ENCODE data around the gene RAP1GAP2.
"Not testable (repeated sequence)": the region's sequence is repeated elsewhere in the genome, so short reads cannot be mapped to it uniquely, and the experiment has no call there.

The RAP1GAP2 gene

DNA sequence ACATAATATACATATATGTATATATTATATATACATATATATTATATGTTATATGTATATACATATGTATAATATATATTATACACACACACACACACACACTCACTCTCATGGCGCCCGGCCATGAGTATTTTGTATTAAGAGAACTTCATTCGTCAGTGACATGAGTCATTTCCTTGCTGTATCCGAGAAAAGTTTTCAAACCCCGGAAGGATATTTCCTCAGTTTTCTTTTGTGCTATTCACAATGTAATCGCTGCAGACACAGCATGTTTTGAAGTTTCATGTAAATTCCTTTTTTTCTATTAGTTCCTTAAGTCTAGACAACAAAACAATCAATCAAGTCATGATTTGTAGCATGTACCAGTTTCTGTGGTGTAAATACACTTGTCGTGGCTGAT lies 233.9 kb downstream of the RAP1GAP2 start:
- DNase-seq, result no peak

DNA sequence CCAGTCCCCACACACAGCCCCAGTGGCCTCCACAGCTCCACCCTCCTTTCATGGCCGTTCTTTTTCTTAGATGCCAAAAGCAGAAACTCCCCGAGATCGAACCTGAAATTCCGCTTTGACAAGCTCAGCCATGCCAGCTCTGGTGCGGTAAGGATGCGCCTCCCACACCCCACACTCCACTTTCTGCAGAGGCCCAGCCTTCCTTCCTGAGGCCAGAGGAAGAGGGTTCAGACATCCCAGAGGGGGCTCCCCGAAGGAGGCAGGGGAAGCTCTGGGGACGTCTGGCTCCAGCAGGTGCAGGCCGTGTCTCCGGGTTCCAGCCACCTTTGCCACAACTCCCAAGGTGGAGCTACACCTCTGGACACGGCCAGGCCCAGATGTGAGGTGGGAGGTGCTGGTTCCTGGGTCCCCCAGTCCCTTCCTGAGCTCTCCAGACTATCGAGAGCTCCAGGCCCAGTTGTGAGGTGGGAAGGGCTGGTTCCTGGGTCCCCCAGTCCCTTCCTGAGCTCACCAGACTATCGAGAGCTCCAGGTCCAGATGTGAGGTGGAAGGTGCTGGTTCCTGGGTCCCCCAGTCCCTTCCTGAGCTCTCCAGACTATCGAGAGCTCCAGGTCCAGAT lies 234.7 kb downstream of the RAP1GAP2 start:
- DNase-seq, result not testable (repeated sequence)

DNA sequence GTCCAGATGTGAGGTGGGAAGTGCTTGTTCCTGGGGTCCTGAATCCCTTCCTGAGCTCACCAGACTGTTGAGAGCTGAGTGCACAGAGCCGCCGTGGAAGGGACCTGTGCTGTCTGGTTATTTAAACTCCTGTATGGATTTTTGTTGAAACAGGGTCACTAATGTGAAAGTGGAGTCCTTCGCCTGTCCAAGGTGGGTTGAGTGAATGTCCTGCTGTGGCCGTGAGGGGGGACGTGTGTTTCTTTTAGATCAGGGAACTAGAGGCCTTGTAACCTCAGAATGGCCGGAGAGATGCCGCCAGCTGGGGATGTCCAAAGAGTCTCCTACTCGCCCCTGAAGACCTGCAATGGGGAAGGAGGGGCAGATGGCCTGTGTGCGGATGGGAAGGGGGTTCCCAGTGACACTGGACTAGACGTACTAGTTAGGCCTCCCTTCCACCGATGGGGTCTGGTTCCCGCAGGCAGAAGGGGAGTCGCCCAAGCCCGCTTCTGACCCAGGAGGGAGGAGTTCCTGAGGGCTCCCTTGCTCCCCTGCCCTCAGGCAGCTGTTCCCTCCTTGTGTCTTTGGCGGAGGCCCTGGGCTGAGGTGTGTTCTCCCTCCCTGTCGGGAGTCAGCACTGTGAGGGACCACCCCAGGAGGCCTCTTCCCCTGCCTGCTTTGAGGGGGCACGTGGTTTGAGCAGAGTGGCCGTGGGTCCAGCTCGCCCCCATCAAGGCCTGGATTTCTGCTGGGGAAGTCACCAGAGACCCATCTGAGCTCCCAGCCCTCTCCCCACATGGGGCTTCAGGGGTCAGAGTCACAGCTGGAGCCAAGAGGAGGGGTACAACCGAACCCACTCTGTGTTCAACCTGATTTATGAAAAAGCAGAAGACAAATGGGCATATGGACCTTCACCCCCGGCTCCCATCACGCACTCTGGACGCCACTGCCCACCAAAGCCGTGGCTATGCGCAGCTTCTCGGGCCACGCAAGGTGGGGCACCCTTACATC lies 236.3 kb downstream of the RAP1GAP2 start:
- no peak for DNase-seq

DNA sequence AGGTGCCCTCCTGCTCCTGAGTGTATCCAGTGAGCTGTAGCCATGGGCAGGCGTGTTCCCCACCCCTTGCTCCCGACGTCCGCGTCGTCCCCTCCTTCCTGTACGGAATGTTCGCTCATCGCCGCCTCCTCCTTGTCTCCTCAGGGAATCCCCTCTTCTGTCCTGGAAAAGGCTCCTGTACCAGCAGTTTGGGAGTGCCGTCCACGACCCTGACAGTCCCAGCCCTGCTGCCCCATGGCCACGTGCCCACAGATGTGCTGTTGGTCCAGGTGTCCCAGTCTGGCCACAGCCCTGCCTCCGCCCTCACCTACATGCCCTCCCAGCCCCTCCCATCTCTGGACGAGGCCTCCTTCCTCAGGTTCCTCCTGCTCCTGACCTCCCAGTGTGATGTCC lies 237.0 kb downstream of the RAP1GAP2 start:
- DNase-seq, result no peak

- no peak for DNase-seq
These were observed 237.7 kb downstream of the RAP1GAP2 start for GRCh38 chr17:3033741-3034577.

DNA sequence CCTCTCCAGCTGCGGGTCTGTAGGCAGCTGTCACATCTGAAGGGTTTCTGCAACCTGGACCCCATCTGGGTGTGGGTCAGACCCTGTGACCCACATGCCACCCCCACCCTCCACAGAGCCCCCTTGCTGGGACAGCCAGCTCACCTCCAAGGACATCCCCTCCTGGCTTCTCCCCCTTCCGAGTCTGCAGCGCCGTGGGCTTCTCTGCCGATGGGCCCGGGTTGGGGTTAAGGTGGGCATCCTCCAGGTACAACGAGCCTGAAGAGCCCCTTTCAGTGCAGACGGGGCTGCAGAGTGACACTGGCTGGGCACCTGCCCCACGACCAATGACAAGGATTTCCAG lies 238.3 kb downstream of the RAP1GAP2 start:
- no peak for DNase-seq

DNA sequence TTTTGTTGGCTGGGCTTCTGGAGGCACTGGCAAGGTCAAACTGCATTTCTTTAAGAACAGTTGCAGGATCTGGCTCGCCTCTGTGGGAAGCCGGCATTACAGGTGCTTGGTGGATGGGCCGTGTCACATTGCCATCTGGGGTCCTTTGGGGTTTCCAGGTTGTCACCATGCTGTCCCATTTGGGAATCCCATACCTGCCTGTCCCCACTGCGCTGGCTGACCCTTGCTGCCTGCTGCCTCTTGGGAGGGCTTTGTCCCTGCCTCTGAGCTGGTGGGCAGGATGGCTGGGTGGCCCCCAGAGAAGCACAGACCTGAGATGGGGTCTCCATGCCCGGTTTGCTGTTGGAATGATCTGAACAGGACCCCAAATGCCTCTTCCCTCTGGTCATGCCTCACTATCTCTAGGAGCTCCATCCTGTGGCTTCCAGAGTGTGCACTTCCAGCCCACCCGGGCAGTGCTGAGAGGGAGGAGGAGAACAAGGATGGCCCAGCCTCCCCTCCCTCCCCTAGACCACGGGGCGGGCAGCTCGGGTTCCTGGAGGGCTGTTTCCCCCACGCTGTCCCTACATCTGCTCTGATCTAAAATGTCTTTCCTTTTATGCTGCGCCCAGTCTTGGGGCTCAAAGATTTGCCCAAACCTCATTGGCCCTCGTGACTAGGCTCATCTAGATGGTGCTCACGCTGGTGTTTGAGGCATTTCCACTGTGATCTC lies 239.2 kb downstream of the RAP1GAP2 start:
- DNase-seq, result no peak

GRCh38 chr17:3035968-3036280 lies 239.7 kb downstream of the RAP1GAP2 start:
- no peak for DNase-seq

GRCh38 chr17:3036800-3037199 lies 240.6 kb downstream of the RAP1GAP2 start:
- no peak for DNase-seq

DNA sequence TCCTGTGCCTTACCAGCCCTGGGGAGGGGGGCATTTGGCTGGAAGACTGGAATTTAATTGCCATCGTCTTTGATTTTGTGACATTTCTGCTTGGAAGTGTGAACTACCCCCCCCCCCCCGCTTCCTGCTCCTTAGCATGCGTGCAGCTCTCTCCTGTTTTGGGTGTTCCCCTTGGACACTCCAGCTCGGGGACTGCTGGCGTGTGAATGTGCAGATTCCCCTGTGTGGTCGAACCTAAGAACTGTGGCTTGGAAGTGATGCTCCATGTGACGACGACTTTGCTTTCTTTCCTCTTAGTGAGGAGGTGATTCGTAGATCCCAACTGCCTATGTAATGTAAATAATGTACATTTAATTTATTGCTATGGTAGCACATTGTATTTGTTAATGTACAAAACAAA lies 241.0 kb downstream of the RAP1GAP2 start:
- no peak for DNase-seq

DNA sequence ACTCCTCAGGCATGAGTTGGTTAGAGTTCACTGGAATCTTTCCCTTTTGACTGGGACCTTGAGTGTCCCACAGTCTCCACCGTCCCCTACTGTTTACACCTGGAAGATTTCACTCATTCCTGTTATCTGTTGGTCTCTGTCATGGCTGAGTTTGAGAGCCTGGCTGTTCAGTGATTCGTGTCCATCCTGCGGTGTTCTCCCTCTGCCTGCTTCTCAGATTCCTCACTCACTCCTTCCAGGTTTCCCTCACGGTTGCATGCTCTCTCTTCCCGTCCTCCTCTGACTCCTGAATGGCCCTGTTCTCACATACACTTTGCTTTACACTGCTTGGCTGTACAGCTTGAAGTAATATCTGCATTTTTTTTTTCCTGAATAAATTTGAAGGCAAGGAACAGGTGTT lies 242.7 kb downstream of the RAP1GAP2 start:
- no peak for DNase-seq

DNA sequence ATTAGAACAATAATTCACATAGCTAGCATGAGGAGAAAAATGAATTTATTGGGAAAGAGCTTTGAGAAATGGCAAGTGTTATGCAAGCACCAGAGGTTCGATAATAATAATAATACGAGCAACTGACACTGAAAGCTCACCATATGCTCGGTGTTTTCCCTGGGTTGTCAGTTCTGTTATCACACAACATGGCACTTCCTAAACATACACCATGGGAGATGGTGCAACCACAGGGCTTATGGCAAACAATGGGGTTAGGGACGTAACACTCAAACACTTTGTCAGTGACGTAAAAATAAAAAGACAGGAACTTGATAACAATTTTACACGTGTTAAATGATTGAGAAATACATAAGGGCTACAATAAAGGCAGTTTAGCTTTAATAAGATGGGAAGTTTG lies 243.5 kb downstream of the RAP1GAP2 start:
- DNase-seq, result no peak

- DNase-seq, result no peak
These were observed 244.6 kb downstream of the RAP1GAP2 start for GRCh38 chr17:3040882-3041281.

DNA sequence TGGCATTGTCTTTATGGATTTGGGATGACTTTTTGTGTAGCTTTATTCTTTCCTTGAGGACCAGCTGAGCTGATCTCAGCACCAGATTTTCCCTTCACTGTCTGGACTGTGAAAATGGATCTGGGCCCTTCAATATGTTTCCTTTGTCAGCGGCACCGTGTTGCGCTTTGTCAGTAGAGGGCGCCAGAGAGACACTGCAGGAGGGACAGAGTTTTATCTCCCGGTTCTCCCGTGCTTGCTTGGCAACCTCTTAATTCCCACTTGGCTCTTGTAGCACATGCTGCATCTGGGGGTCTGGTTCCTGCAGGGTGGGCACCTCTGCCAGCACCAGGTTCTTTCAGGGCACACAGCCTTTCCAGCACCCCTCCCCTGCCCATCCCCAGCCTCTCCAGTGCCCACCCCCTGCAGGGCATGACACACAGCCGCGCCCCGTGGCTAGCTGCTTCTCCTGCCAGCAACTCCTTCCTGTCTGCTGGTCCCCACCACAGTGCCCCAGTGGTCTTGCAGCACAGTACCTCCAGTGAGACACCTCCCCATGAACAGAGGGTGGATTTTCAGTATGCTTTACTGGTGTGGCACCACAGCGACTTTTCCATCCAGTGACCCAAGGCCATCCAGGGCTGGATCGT lies 247.6 kb downstream of the RAP1GAP2 start:
- DNase-seq, result no peak

DNA sequence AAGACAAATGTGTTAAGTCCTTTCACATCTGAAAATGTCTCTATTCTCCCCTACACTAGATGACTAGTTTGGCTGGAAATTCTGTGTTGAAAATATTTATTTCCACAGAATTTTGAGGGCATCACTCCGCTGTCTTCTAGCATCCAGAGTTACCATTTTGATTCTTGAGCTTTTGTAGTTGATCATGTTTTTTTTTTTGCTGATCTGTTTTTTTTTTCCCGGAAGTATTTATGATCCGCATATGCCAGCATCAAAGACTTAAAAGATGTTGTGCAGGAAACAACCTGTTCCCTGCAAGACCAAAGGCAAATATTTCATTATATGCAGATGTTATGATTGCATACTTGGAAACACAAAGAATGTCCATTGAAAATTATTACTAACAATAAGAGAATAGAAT lies 250.5 kb downstream of the RAP1GAP2 start:
- DNase-seq, result no peak

- DNase-seq, result peak; percentile 93
These were observed 252.7 kb downstream of the RAP1GAP2 start for GRCh38 chr17:3048727-3049471.

GRCh38 chr17:3049705-3050295 lies 253.6 kb downstream of the RAP1GAP2 start:
- no peak for DNase-seq

DNA sequence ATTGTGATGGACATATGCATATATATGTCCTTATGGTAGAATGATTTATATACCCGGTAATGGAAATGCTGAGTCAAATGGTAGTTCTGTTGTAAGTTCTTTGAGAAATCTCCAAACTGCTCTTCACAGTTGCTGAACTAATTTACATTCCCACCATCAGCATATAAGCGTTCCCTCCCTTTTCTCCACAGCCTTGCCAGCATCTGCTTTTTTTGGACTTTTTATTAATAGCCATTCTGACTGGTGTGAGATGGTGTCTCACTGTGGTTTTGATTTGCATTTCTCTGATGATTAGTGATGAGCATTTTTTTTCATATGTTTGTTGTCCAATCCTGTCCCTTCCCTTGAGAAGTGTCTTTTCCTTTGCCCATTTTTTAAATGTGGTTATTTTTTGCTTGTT lies 258.6 kb downstream of the RAP1GAP2 start:
- DNase-seq, result not testable (repeated sequence)

DNA sequence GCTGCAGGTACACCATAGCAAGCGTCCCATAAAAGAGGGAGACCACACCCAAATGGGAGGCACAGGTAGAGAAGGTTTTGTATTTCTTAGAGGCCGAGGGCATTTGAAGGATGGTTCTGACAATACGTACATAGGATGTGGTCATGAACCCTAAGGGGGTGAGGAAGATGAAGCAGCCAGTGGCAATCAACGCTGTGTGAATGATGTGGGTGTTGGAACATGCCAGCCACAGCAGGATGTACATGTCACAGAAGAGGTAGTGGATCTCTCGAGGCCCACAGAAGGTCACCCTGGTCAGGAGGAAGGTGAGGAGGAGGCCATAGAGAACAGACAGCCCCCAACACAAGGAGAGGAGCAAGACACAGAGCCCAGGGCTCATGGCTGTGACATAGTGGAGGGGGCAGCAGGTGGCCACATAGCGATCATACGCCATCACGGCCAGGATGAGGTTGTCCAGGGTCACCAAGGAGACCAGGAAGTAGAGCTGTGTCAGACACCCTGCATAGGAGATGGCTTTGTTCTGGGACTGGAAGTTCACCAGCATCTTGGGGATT lies 266.7 kb downstream of the RAP1GAP2 start:
- not testable (repeated sequence) for DNase-seq

DNA sequence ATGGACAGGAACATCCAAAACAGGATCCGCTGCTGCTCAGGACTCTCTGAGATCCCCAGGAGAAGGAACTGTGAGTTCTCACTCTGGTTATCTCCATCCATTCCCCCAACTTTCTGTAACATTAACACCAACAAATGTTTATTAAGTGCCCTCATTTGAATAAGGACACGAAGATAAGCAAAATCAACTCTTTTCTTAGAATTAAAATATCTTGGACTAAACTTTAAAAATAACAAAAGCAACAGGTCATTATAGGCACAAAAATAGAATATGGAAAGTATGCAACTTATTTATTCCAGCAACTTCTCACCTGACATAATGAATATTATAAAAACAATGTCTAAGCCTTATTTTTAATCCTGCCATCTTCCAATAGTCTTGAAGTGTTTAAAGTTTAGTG lies 267.3 kb downstream of the RAP1GAP2 start, which contains the start of gene OR1D5:
TSS of gene OR1D5 (minus strand) at position 101 of the 400 bp plus-strand sequence. CDS start at position 101, 0 bp downstream.
- DNase-seq, result not testable (repeated sequence)

DNA sequence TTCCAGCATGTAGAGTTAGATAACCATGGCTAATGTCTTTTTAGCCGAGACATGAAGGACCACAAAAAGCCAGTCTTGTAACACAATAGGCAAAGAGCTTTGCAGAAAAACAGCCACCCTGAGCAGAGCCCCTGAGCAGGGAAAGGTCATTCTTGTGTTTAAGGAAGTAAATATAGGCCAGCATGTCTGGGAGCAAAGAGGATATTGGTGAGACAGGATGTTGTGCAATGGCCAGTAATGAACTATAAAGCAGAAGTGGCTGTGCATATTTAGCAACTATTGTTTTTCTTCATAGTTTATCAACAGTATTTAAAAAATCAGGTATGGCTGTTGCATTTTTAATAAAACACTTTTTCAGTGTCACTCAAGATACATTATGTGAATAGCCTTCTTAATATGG lies 269.0 kb downstream of the RAP1GAP2 start:
- DNase-seq, result not testable (repeated sequence)
